Stimulated activated CD4-positive, alpha-beta T cell treated with anti-CD3 and anti-CD28 coated beads, Interleukin-1b, Interleukin-23, amount 100 ng/mL, for 24 hours (primary cell): ENCODE results near the gene TTC8.
"Not testable (repeated sequence)": the region's sequence is repeated elsewhere in the genome, so short reads cannot be mapped to it uniquely, and the experiment has no call there.

ENCODE experiments used
- DNase-seq, 4 experiments: peaks; one replicate each; pipeline ENCODE4 v3.0.0-alpha.2; 2020; ENCODE audit warnings: low read depth in 4 of 4, low spot score in 1 of 4

The TTC8 gene

GRCh38 chr14:88823968-88824313 is 510 bp upstream of the TTC8 start:
- no peak for DNase-seq

DNA sequence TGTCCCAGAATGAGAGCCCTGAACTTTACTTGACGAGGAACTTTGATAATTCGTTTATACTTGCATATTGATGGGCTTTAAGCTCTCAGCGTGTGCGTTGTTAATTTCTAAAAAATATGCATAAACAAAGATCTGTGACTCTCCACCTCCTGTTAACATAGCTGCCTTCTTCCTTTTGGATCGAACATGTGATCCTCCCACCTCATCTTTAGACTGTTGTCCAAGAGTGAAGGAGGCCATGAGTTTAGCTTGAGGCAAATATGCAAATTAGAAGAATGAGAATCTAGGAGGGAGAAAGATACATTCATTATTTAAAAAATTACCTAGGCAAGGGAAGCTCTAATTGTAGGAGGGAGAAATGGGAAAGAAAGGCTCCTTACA is 617 bp downstream of the TTC8 start:
- no peak for DNase-seq

DNA sequence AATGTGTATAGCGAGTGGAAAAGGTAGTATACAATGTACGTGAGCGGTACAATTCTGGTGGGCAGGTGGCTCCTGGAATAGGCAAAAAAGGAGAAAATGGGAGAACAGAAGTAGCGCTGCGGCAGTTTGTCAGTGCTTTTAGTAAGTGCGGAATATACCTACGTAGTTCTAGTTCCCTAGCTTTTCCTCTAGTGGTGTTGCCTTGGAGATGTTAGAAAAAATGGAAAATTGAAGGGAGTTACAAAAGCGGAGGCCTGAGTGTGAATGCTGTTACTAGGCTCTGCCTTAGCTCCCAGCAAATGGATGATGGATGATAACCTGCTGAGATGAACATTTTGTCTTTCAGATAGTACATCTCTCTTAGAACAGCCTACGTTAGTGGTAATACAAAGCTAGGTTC is 1.1 kb downstream of the TTC8 start:
- no peak for DNase-seq

DNA sequence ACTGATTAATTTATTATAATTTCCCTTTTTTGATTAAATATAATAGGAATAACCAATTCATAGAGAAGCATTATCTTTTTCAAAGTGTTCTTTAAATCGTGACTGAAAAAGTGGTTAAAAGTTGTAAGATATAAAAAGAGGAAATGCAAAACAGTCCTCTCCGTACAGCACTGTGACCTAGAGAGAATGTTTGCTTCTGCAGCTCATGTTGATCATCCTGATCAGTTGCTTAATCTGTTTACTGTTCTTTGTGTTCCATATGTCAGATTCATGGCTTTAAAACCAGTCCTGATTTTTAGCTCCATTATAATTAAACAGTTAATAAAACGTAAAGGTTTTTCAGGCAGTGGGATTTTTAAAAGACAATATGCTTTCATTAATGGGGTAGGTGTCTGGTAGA is 4.7 kb downstream of the TTC8 start:
- DNase-seq = no peak

DNA sequence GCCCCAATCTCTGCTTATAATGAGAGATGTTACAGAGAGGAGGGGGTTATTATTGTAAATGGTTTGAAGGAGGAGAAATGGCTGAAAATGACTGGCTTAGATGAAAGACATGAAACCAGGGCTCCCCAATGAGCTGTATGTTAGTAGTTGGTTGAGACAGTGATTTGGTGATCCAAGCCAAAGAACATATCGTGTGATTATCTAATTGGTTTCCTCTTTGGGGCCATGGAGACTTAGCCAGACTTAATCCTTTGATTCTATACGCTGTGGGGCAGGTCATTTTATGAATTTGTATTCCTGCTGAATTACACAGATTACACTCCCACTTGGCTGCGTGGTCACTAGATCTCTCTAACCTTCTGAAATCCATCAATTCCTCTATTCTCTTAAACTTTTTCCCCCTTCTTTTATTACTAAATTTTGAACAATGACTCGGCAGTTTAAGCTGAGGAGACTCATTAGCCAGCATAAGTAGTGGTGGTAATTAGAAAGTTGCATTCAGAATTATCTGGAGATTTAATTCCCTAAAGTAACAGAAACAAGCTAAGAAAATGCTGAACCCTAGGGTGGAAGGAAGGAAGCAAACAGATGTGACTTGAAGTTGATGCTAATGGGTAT is 5.3 kb downstream of the TTC8 start:
- no peak for DNase-seq

GRCh38 chr14:88831284-88831683 is 6.8 kb downstream of the TTC8 start:
- no peak for DNase-seq

DNA sequence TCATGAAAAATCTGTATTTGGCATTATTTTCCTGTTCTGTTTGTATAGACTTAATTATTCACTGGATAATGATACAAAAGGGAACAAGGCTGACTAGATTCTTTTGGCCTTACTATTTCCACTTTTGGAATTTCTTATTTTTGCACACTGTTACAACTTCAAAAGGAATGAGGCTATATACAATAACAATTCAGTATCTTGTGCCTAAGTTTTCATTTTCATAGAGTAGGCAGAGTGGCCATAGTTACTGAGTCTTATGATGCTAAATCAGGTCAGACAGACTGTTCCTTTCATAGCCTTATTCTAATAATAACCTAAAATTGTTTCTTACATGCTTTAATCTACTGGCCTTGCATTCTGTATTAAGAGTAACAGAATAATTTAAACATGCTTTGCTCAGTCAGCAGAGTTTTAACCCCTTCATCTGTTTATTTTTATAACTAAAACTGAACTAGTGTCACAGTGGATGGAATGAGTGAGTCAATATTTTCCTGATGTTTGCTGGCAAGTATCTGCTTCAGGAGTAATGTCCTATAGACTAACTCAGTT is 10.5 kb downstream of the TTC8 start:
- DNase-seq = no peak

GRCh38 chr14:88835661-88836060 is 11.2 kb downstream of the TTC8 start:
- DNase-seq = no peak

DNA sequence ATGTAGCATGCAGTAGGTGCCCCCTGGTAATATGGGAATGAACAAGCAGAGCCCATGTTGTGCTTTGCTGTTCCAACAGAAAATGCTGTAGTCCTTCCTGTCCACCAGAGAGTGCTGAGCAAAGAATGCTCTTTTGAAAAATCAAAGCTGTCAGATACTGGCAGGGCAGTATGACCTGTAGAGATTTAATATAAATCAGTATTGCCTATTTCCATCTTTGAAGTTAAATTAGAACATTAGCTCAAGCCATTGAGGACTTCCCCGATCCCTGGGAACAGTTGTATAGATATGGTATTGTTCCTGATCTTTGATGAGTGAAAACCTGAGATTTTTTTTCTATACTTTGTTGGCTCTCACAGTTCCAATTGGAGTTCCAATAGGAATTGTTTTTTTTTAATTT is 13.0 kb downstream of the TTC8 start:
- no peak for DNase-seq

DNA sequence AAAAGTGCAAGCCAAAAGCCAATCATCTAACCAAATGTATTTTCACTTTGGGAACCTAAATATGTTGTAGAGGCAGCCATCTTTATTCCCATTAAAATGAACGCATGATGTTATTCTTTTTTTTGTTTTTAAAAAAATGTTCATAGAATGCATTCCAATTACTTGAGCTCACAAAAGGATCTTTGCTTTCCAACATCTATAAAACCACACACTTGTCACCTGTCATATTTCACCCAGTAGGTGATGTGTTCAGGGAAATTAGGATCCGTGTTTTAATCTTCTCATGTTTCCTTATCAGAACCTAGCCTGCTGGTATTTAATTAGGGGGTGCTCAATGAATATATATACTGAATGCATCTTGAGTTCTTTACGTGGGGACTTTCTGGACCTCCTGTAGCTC is 13.6 kb downstream of the TTC8 start:
- no peak for DNase-seq

- no peak for DNase-seq
Observed at GRCh38 chr14:88840926-88841325, 16.5 kb downstream of the TTC8 start.

DNA sequence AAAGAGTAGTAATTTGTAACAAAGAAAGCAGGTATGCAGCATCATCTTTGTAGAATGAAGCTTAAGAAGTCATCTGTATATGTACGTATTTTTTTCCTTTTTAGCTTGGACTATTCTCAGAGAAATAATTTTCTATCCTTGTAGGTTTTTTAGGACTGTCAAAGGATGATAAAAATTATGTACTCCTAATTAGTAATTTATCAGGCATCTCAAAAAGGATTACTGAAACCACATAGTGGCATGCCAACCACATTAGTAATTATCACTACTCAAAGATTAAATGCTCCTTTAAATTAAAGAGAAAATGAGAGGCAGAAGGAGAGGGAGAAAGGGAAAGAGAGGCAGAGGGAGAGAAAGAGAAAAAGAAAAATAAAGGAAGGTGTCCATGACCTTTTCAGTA is 17.3 kb downstream of the TTC8 start:
- DNase-seq = no peak

GRCh38 chr14:88842414-88842813 is 18.0 kb downstream of the TTC8 start:
- DNase-seq = no peak

DNA sequence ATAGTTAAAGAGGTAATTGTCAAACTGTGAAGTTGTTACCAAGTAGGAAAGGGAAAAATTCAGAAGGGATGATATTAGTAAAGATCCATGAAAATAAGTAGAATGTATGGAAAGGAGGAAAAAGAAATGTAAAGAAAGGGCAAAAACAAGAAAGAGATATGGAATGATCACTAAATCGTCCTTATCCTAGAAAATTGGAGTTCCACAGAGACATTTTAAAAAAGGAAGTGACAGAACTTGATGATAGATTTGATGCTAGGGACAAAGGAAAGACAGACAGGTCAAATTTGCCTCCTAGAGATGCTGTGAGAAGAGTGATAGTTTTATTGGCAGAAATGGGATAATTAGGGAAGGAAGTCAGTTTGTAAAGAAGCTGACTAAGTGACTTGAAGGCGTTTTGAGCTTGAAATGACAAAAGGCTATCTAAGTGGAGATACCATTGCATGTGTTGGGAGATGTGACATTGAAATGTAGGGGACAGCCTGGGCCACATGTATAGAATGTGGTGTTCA is 20.6 kb downstream of the TTC8 start:
- DNase-seq = no peak

DNA sequence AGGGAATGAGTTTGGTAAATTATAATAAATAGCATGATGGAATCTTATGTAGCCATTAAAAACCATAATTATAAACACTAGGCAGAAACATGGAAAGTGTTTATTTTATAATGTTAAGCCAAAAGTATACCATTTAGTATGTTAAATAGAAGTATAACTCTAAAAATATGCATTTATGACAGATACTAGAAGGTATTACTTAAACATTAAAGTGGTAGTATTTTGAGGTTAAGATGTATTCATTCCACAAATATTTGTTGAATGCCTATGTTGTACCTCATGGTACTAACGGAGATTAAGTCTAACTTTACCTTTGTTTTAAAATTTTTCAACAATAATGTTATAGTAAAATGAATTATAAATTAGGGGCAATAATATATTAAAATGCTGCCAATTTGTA is 24.1 kb downstream of the TTC8 start:
- DNase-seq = no peak

- no peak for DNase-seq
Observed at GRCh38 chr14:88849716-88850115, 25.3 kb downstream of the TTC8 start.

DNA sequence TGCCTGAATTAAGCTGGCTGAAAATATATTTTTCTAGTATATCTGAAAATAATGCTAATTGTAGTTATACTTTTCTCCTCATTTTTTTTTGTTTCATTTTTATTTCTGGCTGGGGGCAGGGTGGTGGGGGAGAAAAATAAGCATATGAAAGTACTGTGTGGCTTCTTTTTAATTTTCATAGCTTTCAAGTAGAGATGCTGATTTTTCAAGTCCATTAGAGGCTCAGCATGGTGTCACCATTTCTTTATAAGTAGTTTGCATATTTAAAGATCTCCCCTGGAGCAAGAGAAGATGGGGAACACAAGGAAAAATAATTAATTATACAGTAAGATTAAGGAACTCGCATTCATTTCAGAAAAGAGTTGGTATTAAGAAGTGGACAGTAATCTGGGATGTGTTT is 27.1 kb downstream of the TTC8 start:
- no peak for DNase-seq

DNA sequence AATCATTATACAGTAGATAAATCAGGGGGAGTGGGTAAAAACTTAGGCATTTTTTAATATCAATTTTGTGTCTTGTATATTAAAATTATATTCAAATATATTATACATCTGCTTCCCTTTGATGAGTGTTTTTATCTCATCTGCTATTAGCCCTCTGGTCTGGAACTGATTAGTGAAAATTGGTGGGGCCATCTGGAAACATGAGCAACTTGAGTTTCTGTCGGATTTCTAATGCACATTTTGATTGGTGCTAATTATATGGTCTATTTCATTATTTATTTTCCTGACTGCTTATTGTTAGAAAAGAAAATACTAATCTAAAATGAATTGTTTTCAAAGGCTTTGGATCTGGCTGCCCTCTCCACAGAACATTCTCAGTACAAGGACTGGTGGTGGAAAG is 28.2 kb downstream of the TTC8 start:
- DNase-seq = no peak

DNA sequence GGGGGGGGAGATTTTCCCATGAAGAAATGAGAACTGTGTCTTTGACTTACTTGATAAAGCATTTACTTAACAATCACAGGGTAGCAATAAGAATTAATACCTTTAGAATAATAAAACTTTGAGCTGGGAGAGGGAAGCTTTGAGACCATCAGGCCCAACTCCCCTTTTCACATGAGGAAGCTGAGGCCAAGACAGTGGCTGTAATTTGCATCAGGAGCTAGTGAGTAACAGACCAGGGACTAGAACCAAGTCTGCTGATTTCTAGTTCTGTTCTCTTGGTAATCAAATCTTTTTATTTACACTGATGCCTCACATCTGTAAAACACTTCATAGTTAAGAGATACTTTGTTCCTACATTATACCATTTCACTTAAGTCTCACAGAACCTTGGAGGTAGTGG is 28.7 kb downstream of the TTC8 start:
- no peak for DNase-seq

- DNase-seq = no peak
Observed at GRCh38 chr14:88856786-88857366, 32.4 kb downstream of the TTC8 start.

DNA sequence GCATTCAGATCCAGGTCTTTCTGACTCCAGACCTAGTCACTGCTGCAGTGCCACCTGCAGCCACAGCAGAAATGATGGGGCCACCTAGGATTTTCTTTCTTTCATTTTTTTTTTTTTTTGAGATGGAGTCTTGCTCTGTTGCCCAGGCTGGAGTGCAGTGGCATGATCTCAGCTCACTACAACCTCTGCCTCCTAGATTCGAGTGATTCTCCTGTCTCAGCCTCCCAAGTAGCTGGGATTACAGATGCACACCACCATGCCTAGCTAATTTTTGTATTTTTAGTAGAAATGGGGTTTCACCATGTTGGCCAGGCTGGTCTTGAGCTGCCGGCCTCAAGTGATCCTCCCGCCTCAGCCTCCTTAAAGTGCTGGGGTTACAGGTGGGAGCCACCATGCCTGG is 33.4 kb downstream of the TTC8 start:
- DNase-seq = not testable (repeated sequence)

DNA sequence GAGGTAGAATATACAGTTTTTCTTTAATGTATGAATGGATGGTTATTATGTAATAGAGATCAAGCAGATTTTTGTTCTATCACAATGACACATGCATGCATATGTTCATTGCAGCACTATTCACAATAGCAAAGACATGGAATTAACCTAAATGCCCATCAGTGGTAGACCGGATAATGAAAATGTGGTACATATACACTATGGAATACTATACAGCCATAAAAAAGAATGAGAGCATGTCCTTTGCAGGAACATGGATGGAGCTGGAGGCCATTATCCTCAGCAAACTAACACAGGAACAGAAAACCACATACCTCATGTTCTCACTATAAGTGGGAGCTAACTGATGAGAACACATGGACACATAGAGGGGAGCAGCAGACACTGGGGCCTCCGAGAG is 34.7 kb downstream of the TTC8 start:
- DNase-seq = not testable (repeated sequence)

DNA sequence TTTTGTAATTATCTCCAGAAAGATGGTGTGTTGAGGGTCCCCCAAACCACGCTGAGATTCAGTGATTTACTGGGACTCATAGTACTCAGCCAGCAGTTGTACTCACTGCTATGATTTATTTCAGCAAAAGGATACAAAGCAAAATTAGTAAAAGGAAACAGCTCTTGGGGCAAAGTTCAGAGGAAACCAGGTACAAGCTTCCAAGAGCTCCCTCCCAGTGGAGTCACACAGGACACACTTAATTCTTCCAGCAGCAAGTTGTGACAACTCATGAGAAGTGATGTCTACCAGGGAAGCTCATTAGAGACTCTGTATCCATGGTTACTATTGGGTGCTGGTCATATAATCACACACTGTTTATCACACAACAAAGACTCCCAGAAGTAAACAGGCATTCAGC is 38.7 kb downstream of the TTC8 start:
- no peak for DNase-seq
